H1 (cell line): ENCODE measurements around the gene CCDC197. TPM values are rescaled to one million over a fixed set of nuclear protein-coding genes. Genes with fewer than 3 reads are reported as not detected.

Experiments
- CBX5 ChIP-seq: fragments of 300-800, 300-1000 bp; sonication (generic); IDR thresholded peaks from 2 replicates; pipeline ENCODE4 v1.7.1; 2016; ENCODE audit warnings: antibody characterized with exemption, low read length, low read depth
- CHD7 ChIP-seq: fragments of 300-600 bp; sonication (generic); IDR thresholded peaks from 2 replicates; pipeline ENCODE4 v1.7.1; 2012; ENCODE audit warnings: low read length, moderate library complexity, mild to moderate bottlenecking, inconsistent platforms; ENCODE audit not compliant: insufficient replicate concordance
- KDM5A ChIP-seq: fragments of 200-600 bp; IDR thresholded peaks from 2 replicates; pipeline ENCODE4 v1.7.1; 2012; ENCODE audit warnings: mild to moderate bottlenecking, low read length, inconsistent platforms, mixed read lengths
- RAD21 ChIP-seq, 2 experiments: IDR thresholded peaks in 1 of 2; conservative IDR thresholded peaks in 1 of 2; 2 replicates each; pipeline ENCODE4 v1.6.1; 2011; ENCODE audit warnings: low read depth in 2 of 2, low read length in 2 of 2, improper control_type of control experiment in 1 of 2, inconsistent platforms in 1 of 2, mild to moderate bottlenecking in 1 of 2, moderate library complexity in 1 of 2
- RFX5 ChIP-seq: IDR thresholded peaks from 2 replicates; pipeline ENCODE4 v1.6.1; 2011; ENCODE audit warnings: low read depth, low read length, improper control_type of control experiment, borderline replicate concordance
- RNF2 ChIP-seq: fragments of 200-900, 300-1000 bp; sonication (generic); IDR thresholded peaks from 2 replicates; pipeline ENCODE4 v1.7.1; 2016; ENCODE audit warnings: borderline replicate concordance, low read depth, mild to moderate bottlenecking, antibody characterized with exemption, low read length; ENCODE audit not compliant: poor library complexity, severe bottlenecking; ENCODE audit errors: missing control alignments
- SIN3A ChIP-seq, 2 experiments: IDR thresholded peaks in 1 of 2; conservative IDR thresholded peaks in 1 of 2; 2 replicates each; pipeline ENCODE4 v1.6.1; 2011 to 2012; ENCODE audit warnings: low read length in 2 of 2, improper control_type of control experiment in 1 of 2, low read depth in 1 of 2, mild to moderate bottlenecking in 1 of 2
- TAF1 ChIP-seq: IDR thresholded peaks from 2 replicates; pipeline ENCODE4 v1.6.1; 2011; ENCODE audit warnings: mild to moderate bottlenecking, low read depth, low read length
- TBP ChIP-seq: IDR thresholded peaks from 2 replicates; pipeline ENCODE4 v1.6.1; 2011; ENCODE audit warnings: low read depth, low read length, improper control_type of control experiment
- USF2 ChIP-seq: IDR thresholded peaks from 2 replicates; pipeline ENCODE4 v1.6.1; 2011; ENCODE audit warnings: low read length, improper control_type of control experiment
- polyA plus RNA-seq, 7 experiments: library from polyadenylated mRNA; depleted of rRNA in 3 of 7; stranded (reverse) in 5 of 7; unstranded in 2 of 7; fragments of >200 nt in 5 of 7; fragments of 200-250 nt in 2 of 7; gene quantifications; 1 replicate in 5 of 7; 2 replicates in 1 of 7; 4 replicates in 1 of 7; pipeline versions ENCODE4 v1.2.1 to v1.2.3, GENCODE V29; 2011 to 2013; ENCODE audit warnings: missing spikeins in 2 of 7, mixed read lengths in 2 of 7
- total RNA-seq: library from RNA; stranded (reverse); fragmentation: NEBNext Ultra II Directional; extraction: Animal tissue kit (Norgen Biotek cat#: 25700); gene quantifications from 2 replicates; pipeline ENCODE4 v1.2.1, GENCODE V29; 2021

CCDC197 gene
- total and polyA plus RNA-seq, 2 of the 8 experiments (the other 6 are each of a cell fraction or from before 2014, with no cell fraction given): not detected

- no peak for TF ChIP-seq CHD7
- no peak for TF ChIP-seq RNF2
- no peak for TF ChIP-seq CBX5
- no peak for TF ChIP-seq RFX5
- no peak for TF ChIP-seq USF2
- TF ChIP-seq RAD21 (IDR thresholded peaks at IDR 0.05 in 1 of 2, conservative IDR thresholded peaks at IDR 0.05 in 1 of 2; ENCODE audit: low read depth in 2 of 2, low read length in 2 of 2): no peak
- no peak for TF ChIP-seq TAF1
- no peak for TF ChIP-seq KDM5A
- TF ChIP-seq TBP: no peak
- TF ChIP-seq SIN3A (conservative IDR thresholded peaks at IDR 0.05 in 1 of 2, IDR thresholded peaks at IDR 0.05 in 1 of 2; ENCODE audit: low read depth in 1 of 2, low read length in 2 of 2): no peak
Observed at GRCh38 chr14:93954516-93954830, 42.6 kb upstream of the CCDC197 start (continued).
